ENCODE results near the gene RAD51D.

DNA sequence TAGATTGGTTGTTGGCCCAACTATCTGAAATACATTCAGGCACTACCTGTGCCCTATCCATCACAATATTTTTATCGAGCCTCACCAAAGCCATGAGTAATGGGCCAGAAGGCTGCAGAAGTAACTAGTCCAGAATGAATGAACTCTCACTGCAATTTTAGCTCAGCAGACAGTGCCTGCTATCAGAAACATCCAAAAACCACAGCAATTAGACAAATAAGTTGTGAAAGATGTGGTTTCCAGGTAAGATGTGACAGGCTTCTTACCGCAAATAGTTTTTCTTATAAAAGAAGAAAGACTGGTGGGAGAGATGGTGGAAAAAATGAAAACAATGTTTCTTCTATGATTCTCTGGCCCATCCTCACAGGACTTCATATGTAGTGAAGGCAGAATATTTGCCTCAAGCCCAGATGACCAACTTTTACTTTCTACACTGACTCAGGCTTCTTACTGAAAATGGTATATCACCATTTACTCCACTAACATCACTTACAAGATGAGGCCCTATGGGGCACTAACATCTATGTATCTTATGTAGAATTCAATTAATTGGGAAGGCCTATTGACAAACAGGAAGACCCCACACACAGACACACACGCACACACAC, 46.4 kb downstream of the RAD51D start:
- TF ChIP-seq, protein P1, sequence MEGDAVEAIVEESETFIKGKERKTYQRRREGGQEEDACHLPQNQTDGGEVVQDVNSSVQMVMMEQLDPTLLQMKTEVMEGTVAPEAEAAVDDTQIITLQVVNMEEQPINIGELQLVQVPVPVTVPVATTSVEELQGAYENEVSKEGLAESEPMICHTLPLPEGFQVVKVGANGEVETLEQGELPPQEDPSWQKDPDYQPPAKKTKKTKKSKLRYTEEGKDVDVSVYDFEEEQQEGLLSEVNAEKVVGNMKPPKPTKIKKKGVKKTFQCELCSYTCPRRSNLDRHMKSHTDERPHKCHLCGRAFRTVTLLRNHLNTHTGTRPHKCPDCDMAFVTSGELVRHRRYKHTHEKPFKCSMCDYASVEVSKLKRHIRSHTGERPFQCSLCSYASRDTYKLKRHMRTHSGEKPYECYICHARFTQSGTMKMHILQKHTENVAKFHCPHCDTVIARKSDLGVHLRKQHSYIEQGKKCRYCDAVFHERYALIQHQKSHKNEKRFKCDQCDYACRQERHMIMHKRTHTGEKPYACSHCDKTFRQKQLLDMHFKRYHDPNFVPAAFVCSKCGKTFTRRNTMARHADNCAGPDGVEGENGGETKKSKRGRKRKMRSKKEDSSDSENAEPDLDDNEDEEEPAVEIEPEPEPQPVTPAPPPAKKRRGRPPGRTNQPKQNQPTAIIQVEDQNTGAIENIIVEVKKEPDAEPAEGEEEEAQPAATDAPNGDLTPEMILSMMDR (optimal IDR thresholded peaks at IDR 0.05 in 1 of 3, IDR thresholded peaks at IDR 0.05 in 1 of 3, conservative IDR thresholded peaks at IDR 0.05 in 1 of 3; ENCODE audit: extremely low read depth in 1 of 3, insufficient read depth in 2 of 3, low read length in 3 of 3) = no peak
- no peak for TF ChIP-seq EZH2 (IDR thresholded peaks at IDR 0.05; ENCODE audit: low read length)

Measured in keratinocyte (primary cell).